ENCODE measurements around the gene MTF1. TPM values are rescaled to one million over a fixed set of nuclear protein-coding genes. Genes with fewer than 3 reads are reported as not detected.
"Not testable (repeated sequence)": the region's sequence is repeated elsewhere in the genome, so short reads cannot be mapped to it uniquely, and the experiment has no call there.

MTF1 gene
- polyA plus RNA-seq, 2 donors = 3.2 to 5.6 TPM

DNA sequence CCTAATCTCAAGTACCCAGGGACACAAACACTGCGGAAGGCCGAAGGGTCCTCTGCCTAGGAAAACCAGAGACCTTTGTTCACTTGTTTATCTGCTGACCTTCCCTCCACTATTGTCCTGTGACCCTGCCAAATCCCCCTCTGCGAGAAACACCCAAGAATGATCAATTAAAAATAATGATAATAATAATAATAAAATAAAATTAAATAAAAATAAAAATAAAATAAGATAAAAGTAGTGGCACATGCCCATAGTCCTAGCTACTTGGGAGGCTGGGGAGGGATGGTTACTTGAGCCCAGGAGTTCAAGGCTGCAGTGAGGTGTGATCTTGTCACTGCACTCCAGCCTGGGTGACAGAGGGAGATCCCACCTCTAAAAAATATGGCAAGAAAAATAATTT is 38.2 kb upstream of the MTF1 start:
- 95 to 96% methylated on average over 3 of the region's 3 CpGs for WGBS, 2 donors
- not testable (repeated sequence) for H3K27me3 ChIP-seq (ENCODE audit: control insufficient read depth in 1 of 2, insufficient read depth in 2 of 2, low read length in 2 of 2); H3K36me3 ChIP-seq (ENCODE audit: control insufficient read depth in 2 of 2, insufficient read depth in 2 of 2, low read length in 1 of 2); H3K27ac ChIP-seq (ENCODE audit: low read depth in 2 of 2, low read length in 1 of 2); H3K4me1 ChIP-seq (ENCODE audit: control insufficient read depth in 2 of 2, insufficient read depth in 2 of 2, low read length in 1 of 2); H3K9me3 ChIP-seq (ENCODE audit: control insufficient read depth in 2 of 2, insufficient read depth in 1 of 2, low read depth in 1 of 2, low read length in 1 of 2); H3K4me3 ChIP-seq (ENCODE audit: low read depth in 1 of 2, low read length in 2 of 2)

- Histone ChIP-seq H3K4me3 (ENCODE audit: low read depth in 1 of 2, low read length in 2 of 2) (no peak overlapping the region), H3K27ac (ENCODE audit: low read depth in 2 of 2, low read length in 1 of 2) (no peak overlapping the region), H3K9me3 (ENCODE audit: control insufficient read depth in 2 of 2, insufficient read depth in 1 of 2, low read depth in 1 of 2, low read length in 1 of 2) (no peaks in the 10 kb centered on the region), H3K36me3 (ENCODE audit: control insufficient read depth in 2 of 2, insufficient read depth in 2 of 2, low read length in 1 of 2) (no peaks in the 10 kb centered on the region), H3K27me3 (ENCODE audit: control insufficient read depth in 1 of 2, insufficient read depth in 2 of 2, low read length in 2 of 2) (no peaks in the 10 kb centered on the region), H3K4me1 (ENCODE audit: control insufficient read depth in 2 of 2, insufficient read depth in 2 of 2, low read length in 1 of 2) (no peaks in the 10 kb centered on the region)
- WGBS, 2 donors = 88% methylated on average over 2 of the region's 2 CpGs
Observed at GRCh38 chr1:37893673-37894072, 34.3 kb upstream of the MTF1 start.

- H3K27ac ChIP-seq (ENCODE audit: low read depth in 2 of 2, low read length in 1 of 2) = no peak overlapping the region
- H3K4me1 ChIP-seq (ENCODE audit: control insufficient read depth in 2 of 2, insufficient read depth in 2 of 2, low read length in 1 of 2) = no peaks in the 10 kb centered on the region
- WGBS, 2 donors = 76 to 81% methylated on average over 5 of the region's 5 CpGs
- H3K9me3 ChIP-seq (ENCODE audit: control insufficient read depth in 2 of 2, insufficient read depth in 1 of 2, low read depth in 1 of 2, low read length in 1 of 2) = no peaks in the 10 kb centered on the region
- no peaks in the 10 kb centered on the region for H3K36me3 ChIP-seq (ENCODE audit: control insufficient read depth in 2 of 2, insufficient read depth in 2 of 2, low read length in 1 of 2)
- H3K27me3 ChIP-seq (ENCODE audit: control insufficient read depth in 1 of 2, insufficient read depth in 2 of 2, low read length in 2 of 2) = no peaks in the 10 kb centered on the region
- H3K4me3 ChIP-seq (ENCODE audit: low read depth in 1 of 2, low read length in 2 of 2) = no peak overlapping the region
Observed at GRCh38 chr1:37892151-37893047, 33.0 kb upstream of the MTF1 start.

DNA sequence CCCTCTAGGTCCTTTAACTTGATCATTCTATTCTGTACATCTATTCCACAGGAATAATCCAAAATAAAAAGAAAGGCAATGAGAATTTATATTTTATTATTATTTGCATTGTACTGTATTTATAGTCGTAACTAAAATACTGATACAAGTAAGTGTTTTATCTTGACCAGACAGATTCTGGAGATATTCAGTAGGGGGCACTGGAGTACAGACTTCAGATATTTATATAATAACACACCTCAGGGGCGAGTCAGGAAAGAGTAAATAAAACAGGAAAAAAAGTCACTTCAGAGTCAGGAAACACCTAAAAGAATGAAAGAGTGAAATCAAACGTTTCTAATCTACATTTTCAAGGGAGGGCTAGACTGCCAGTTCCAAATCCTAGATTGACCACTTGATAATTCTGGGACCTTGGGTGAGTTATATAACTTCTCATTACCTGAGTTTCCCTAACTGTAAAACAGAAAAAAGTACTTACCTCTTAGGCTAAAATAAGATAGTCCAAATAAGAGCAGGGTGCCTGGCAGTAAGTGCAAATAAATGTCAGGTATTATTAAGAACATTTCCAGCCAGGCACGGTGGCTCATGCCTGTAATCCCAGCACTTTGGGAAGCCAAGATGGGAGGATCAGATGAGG is 31.1 kb upstream of the MTF1 start:
- Histone ChIP-seq H3K27me3 (ENCODE audit: control insufficient read depth in 1 of 2, insufficient read depth in 2 of 2, low read length in 2 of 2) (no peaks in the 10 kb centered on the region), H3K4me1 (ENCODE audit: control insufficient read depth in 2 of 2, insufficient read depth in 2 of 2, low read length in 1 of 2) (no peaks in the 10 kb centered on the region), H3K36me3 (ENCODE audit: control insufficient read depth in 2 of 2, insufficient read depth in 2 of 2, low read length in 1 of 2) (peaks cover 7% of the 10 kb centered on the region in 2 donors), H3K4me3 (ENCODE audit: low read depth in 1 of 2, low read length in 2 of 2) (no peak overlapping the region), H3K9me3 (ENCODE audit: control insufficient read depth in 2 of 2, insufficient read depth in 1 of 2, low read depth in 1 of 2, low read length in 1 of 2) (no peaks in the 10 kb centered on the region), H3K27ac (ENCODE audit: low read depth in 2 of 2, low read length in 1 of 2) (no peak overlapping the region)
- 24 to 30% methylated on average over 4 of the region's 4 CpGs for WGBS, 2 donors

- WGBS, 2 donors = 83 to 94% methylated on average over 6 of the region's 6 CpGs
Observed at GRCh38 chr1:37888022-37888700, 28.8 kb upstream of the MTF1 start.

GRCh38 chr1:37884145-37884544 is 24.8 kb upstream of the MTF1 start:
- H3K27ac ChIP-seq (ENCODE audit: low read depth in 2 of 2, low read length in 1 of 2) = no peak overlapping the region
- peaks cover 13 to 14% of the 10 kb centered on the region in 2 donors for H3K36me3 ChIP-seq (ENCODE audit: control insufficient read depth in 2 of 2, insufficient read depth in 2 of 2, low read length in 1 of 2)
- H3K4me1 ChIP-seq (ENCODE audit: control insufficient read depth in 2 of 2, insufficient read depth in 2 of 2, low read length in 1 of 2) = no peaks in the 10 kb centered on the region
- no peaks in the 10 kb centered on the region for H3K27me3 ChIP-seq (ENCODE audit: control insufficient read depth in 1 of 2, insufficient read depth in 2 of 2, low read length in 2 of 2)
- H3K4me3 ChIP-seq (ENCODE audit: low read depth in 1 of 2, low read length in 2 of 2) = no peak overlapping the region
- no peaks in the 10 kb centered on the region for H3K9me3 ChIP-seq (ENCODE audit: control insufficient read depth in 2 of 2, insufficient read depth in 1 of 2, low read depth in 1 of 2, low read length in 1 of 2)
- WGBS, 2 donors = 89 to 93% methylated on average over 3 of the region's 3 CpGs

More at GRCh38 chr1:37888022-37888700, 28.8 kb upstream of the MTF1 start:
- H3K4me3 ChIP-seq (ENCODE audit: low read depth in 1 of 2, low read length in 2 of 2) = no peak overlapping the region
- no peaks in the 10 kb centered on the region for H3K9me3 ChIP-seq (ENCODE audit: control insufficient read depth in 2 of 2, insufficient read depth in 1 of 2, low read depth in 1 of 2, low read length in 1 of 2)
- H3K36me3 ChIP-seq (ENCODE audit: control insufficient read depth in 2 of 2, insufficient read depth in 2 of 2, low read length in 1 of 2) = peaks cover 11 to 12% of the 10 kb centered on the region in 2 donors
- H3K4me1 ChIP-seq (ENCODE audit: control insufficient read depth in 2 of 2, insufficient read depth in 2 of 2, low read length in 1 of 2) = no peaks in the 10 kb centered on the region
- no peaks in the 10 kb centered on the region for H3K27me3 ChIP-seq (ENCODE audit: control insufficient read depth in 1 of 2, insufficient read depth in 2 of 2, low read length in 2 of 2)
- no peak overlapping the region for H3K27ac ChIP-seq (ENCODE audit: low read depth in 2 of 2, low read length in 1 of 2)

GRCh38 chr1:37883671-37884070 is 24.3 kb upstream of the MTF1 start:
- H3K27ac ChIP-seq (ENCODE audit: low read depth in 2 of 2, low read length in 1 of 2) = no peak overlapping the region
- no peaks in the 10 kb centered on the region for H3K4me1 ChIP-seq (ENCODE audit: control insufficient read depth in 2 of 2, insufficient read depth in 2 of 2, low read length in 1 of 2)
- peaks cover 13 to 14% of the 10 kb centered on the region in 2 donors for H3K36me3 ChIP-seq (ENCODE audit: control insufficient read depth in 2 of 2, insufficient read depth in 2 of 2, low read length in 1 of 2)
- H3K9me3 ChIP-seq (ENCODE audit: control insufficient read depth in 2 of 2, insufficient read depth in 1 of 2, low read depth in 1 of 2, low read length in 1 of 2) = no peaks in the 10 kb centered on the region
- H3K27me3 ChIP-seq (ENCODE audit: control insufficient read depth in 1 of 2, insufficient read depth in 2 of 2, low read length in 2 of 2) = no peaks in the 10 kb centered on the region
- H3K4me3 ChIP-seq (ENCODE audit: low read depth in 1 of 2, low read length in 2 of 2) = no peak overlapping the region
- 78 to 79% methylated on average over 5 of the region's 5 CpGs for WGBS, 2 donors

DNA sequence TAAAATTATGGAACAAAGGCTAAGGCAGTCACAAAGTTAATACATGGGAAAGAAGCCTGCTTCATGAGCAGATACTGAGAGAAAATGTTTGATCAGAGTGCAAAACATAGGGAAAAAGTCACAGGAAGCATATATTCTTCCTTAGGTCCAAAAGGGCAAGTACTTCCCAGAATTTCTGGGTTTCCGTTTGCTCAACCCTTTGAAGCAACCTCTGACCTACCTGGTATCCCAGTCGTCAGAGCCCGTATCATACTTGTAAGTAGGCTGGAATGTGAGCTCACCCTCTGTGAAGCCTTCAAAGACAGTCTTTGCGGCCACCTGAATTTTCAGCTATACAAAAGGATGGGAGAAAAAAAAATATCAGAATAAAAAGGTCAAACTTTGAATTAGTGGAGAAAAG is 20.5 kb upstream of the MTF1 start:
- no peak overlapping the region for H3K4me3 ChIP-seq (ENCODE audit: low read depth in 1 of 2, low read length in 2 of 2)
- WGBS, 2 donors = 91 to 94% methylated on average over 4 of the region's 4 CpGs
- peaks cover 6 to 13% of the 10 kb centered on the region in 2 donors for H3K36me3 ChIP-seq (ENCODE audit: control insufficient read depth in 2 of 2, insufficient read depth in 2 of 2, low read length in 1 of 2)
- H3K4me1 ChIP-seq (ENCODE audit: control insufficient read depth in 2 of 2, insufficient read depth in 2 of 2, low read length in 1 of 2) = no peaks in the 10 kb centered on the region
- no peak overlapping the region for H3K27ac ChIP-seq (ENCODE audit: low read depth in 2 of 2, low read length in 1 of 2)
- H3K27me3 ChIP-seq (ENCODE audit: control insufficient read depth in 1 of 2, insufficient read depth in 2 of 2, low read length in 2 of 2) = no peaks in the 10 kb centered on the region
- H3K9me3 ChIP-seq (ENCODE audit: control insufficient read depth in 2 of 2, insufficient read depth in 1 of 2, low read depth in 1 of 2, low read length in 1 of 2) = no peaks in the 10 kb centered on the region

DNA sequence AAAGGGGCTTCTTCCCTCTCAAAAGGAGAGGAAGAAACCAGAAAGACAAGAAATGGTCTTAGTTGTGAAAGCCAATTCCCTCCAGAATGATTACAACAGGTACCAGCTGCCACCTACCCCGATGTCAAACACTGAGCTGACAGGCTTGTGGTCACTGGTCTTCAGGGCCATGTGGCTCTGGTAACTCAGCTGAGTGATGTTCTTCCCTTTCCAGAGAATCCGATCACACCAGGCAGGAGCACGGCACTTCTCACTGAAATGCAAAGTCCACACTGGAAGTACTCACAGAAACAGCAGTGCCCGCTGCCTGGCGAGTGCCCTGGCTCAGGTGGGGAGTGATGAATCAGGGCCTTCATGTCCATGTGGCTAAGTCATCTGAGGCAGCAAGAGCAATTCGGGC is 18.7 kb upstream of the MTF1 start:
- Histone ChIP-seq H3K4me1 (ENCODE audit: control insufficient read depth in 2 of 2, insufficient read depth in 2 of 2, low read length in 1 of 2) (no peaks in the 10 kb centered on the region), H3K9me3 (ENCODE audit: control insufficient read depth in 2 of 2, insufficient read depth in 1 of 2, low read depth in 1 of 2, low read length in 1 of 2) (no peaks in the 10 kb centered on the region), H3K27me3 (ENCODE audit: control insufficient read depth in 1 of 2, insufficient read depth in 2 of 2, low read length in 2 of 2) (no peaks in the 10 kb centered on the region), H3K4me3 (ENCODE audit: low read depth in 1 of 2, low read length in 2 of 2) (no peak overlapping the region), H3K36me3 (ENCODE audit: control insufficient read depth in 2 of 2, insufficient read depth in 2 of 2, low read length in 1 of 2) (peaks cover 0 to 11% of the 10 kb centered on the region in 2 donors), H3K27ac (ENCODE audit: low read depth in 2 of 2, low read length in 1 of 2) (no peak overlapping the region)
- whole genome bisulfite sequencing, 2 donors = 89 to 94% methylated on average over 6 of the region's 6 CpGs

All from esophagus (tissue), 2 donors.